Ascending aorta (tissue), 2 donors: ENCODE measurements around the gene DCUN1D3. TPM values are rescaled to one million over a fixed set of nuclear protein-coding genes. Genes with fewer than 3 reads are reported as not detected.

Experiments used
- DNase-seq, 2 donors: peaks; one replicate each; pipeline ENCODE4 v3.0.0-alpha.2; 2019; ENCODE audit warnings: low spot score in 2 of 2
- H3K27ac ChIP-seq, 2 donors: fragments of 200-600 bp; sonication (generic); one replicate each; pipeline ENCODE4 v1.5.1; 2016 to 2017; ENCODE audit warnings: mild to moderate bottlenecking in 1 of 2
- H3K27me3 ChIP-seq: fragments of 200-600 bp; sonication (generic); one replicate; pipeline ENCODE4 v1.5.1; 2017
- H3K36me3 ChIP-seq, 2 donors: fragments of 200-600 bp; sonication (generic); one replicate each; pipeline ENCODE4 v1.5.1; 2016
- H3K4me1 ChIP-seq, 2 donors: fragments of 200-600 bp; sonication (generic); one replicate each; pipeline ENCODE4 v1.5.1; 2016 to 2017; ENCODE audit warnings: mild to moderate bottlenecking in 1 of 2
- H3K4me3 ChIP-seq, 2 donors: fragments of 200-600 bp; sonication (generic); one replicate each; pipeline ENCODE4 v1.5.1; 2016 to 2017; ENCODE audit warnings: mild to moderate bottlenecking in 1 of 2
- H3K9me3 ChIP-seq, 2 donors: fragments of 200-600 bp; sonication (generic); one replicate each; pipeline ENCODE4 v1.5.1; 2016
- CTCF ChIP-seq, 3 experiments: fragments of 200-600 bp in 2 of 3; fragments of 450-650 bp in 1 of 3; sonication (generic) in 2 of 3; IDR thresholded peaks; one replicate each; pipeline ENCODE4 v1.5.1; 2016 to 2019; ENCODE audit warnings: antibody characterized with exemption in 3 of 3, mild to moderate bottlenecking in 1 of 3, moderate library complexity in 1 of 3
- intact Hi-C: fragments of 100-400 bp; cut with DNase I; formaldehyde crosslinking; loops from one replicate; pipeline ENCODE4 v1.15.1; 2023
- total RNA-seq: library from RNA; depleted of rRNA; stranded (reverse); fragments of >200 nt; gene quantifications from one replicate; pipeline ENCODE4 v1.1.0, GENCODE V29; 2016

The DCUN1D3 gene
- total RNA-seq, 1 donor from 2014 or later: 9.8 TPM

GRCh38 chr16:20902426-20902825 is 2.3 kb upstream of the DCUN1D3 start:
- intact Hi-C loops: loop anchor here (5.0 kb wide), 5 partner anchors 100 to 1290 kb away; partner anchors contain the start of genes LDAF1 and THUMPD1
- Histone ChIP-seq H3K4me3 (peak overlapping the region; percentile 80 to 93), H3K27me3 (no peaks in the 10 kb centered on the region), H3K9me3 (no peaks in the 10 kb centered on the region), H3K27ac (peak overlapping the region; percentile 96 to 100), H3K4me1 (peaks cover 17 to 64% of the 10 kb centered on the region in 2 donors), H3K36me3 (no peaks in the 10 kb centered on the region)
- no peak for TF ChIP-seq CTCF (IDR thresholded peaks at IDR 0.05)
- DNase-seq: peak in 1 of 2 donors; percentile 38

GRCh38 chr16:20901436-20902112 is 1.4 kb upstream of the DCUN1D3 start:
- Histone ChIP-seq H3K9me3 (no peaks in the 10 kb centered on the region), H3K4me1 (peaks cover 19 to 63% of the 10 kb centered on the region in 2 donors), H3K36me3 (peaks cover 0 to 8% of the 10 kb centered on the region in 2 donors), H3K27me3 (no peaks in the 10 kb centered on the region), H3K27ac (peak overlapping the region; percentile 96 to 100), H3K4me3 (peak overlapping the region; percentile 80 to 93)
- intact Hi-C loops: loop anchor here (2.0 to 5.0 kb wide), 6 partner anchors 21 to 1291 kb away; partner anchors contain the start of genes LDAF1 and THUMPD1
- peak in 1 of 2 donors; percentile 81 for DNase-seq
- no peak for TF ChIP-seq CTCF (IDR thresholded peaks at IDR 0.05)

- Histone ChIP-seq H3K4me1 (peaks cover 16 to 62% of the 10 kb centered on the region in 2 donors), H3K27ac (peak overlapping the region; percentile 96 to 100), H3K4me3 (peak overlapping the region; percentile 80 to 93), H3K9me3 (no peaks in the 10 kb centered on the region), H3K36me3 (peaks cover 0 to 11% of the 10 kb centered on the region in 2 donors), H3K27me3 (no peaks in the 10 kb centered on the region)
- TF ChIP-seq CTCF (IDR thresholded peaks at IDR 0.05): no peak
- no peak for DNase-seq
- intact Hi-C loops: loop anchor here (2.0 to 5.0 kb wide), 6 partner anchors 20 to 1291 kb away; partner anchors contain the start of genes LDAF1 and THUMPD1
Observed at GRCh38 chr16:20901068-20901435, 894 bp upstream of the DCUN1D3 start.

GRCh38 chr16:20899477-20900298 is 470 bp downstream of the DCUN1D3 start:
- Histone ChIP-seq H3K9me3 (no peaks in the 10 kb centered on the region), H3K27ac (peak overlapping the region; percentile 96 to 100), H3K4me3 (peak overlapping the region; percentile 80 to 93), H3K27me3 (no peaks in the 10 kb centered on the region), H3K36me3 (peaks cover 3 to 24% of the 10 kb centered on the region in 2 donors), H3K4me1 (peaks cover 7 to 51% of the 10 kb centered on the region in 2 donors)
- no peak for DNase-seq
- no peak for TF ChIP-seq CTCF (IDR thresholded peaks at IDR 0.05)
- intact Hi-C loops: loop anchor here (1.0 to 5.0 kb wide), 9 partner anchors 13 to 1293 kb away; partner anchors contain the start of genes LDAF1, THUMPD1 and UQCRC2

- H3K9me3 ChIP-seq: no peaks in the 10 kb centered on the region
- intact Hi-C loops: loop anchor here (5.0 kb wide), 1 partner anchor 1053 kb away; the partner anchor contains the start of gene UQCRC2
- peak in 1 of 2 donors; percentile 57 for DNase-seq
- peak overlapping the region; percentile 80 to 93 for H3K4me3 ChIP-seq
- no peak for TF ChIP-seq CTCF (IDR thresholded peaks at IDR 0.05)
- peaks cover 7 to 45% of the 10 kb centered on the region in 2 donors for H3K4me1 ChIP-seq
- H3K36me3 ChIP-seq: peaks cover 5 to 29% of the 10 kb centered on the region in 2 donors
- H3K27ac ChIP-seq: peak overlapping the region; percentile 96 to 100
- no peaks in the 10 kb centered on the region for H3K27me3 ChIP-seq
Observed at GRCh38 chr16:20899071-20899470, 1.1 kb downstream of the DCUN1D3 start.
